HepG2 (cell line): ENCODE measurements around the gene SCAND1. TPM values are rescaled to one million over a fixed set of nuclear protein-coding genes. Genes with fewer than 3 reads are reported as not detected.

Experiments used
- ARID4A ChIP-seq: sonication (generic); formaldehyde crosslinking; IDR thresholded peaks from 2 replicates; pipeline ENCODE4 v1.5.0; 2020; ENCODE audit warnings: mild to moderate bottlenecking, missing genetic modification reagents, borderline replicate concordance
- CBFB ChIP-seq: sonication (generic); formaldehyde crosslinking; IDR thresholded peaks from 2 replicates; pipeline ENCODE4 v1.4.0; 2020; ENCODE audit warnings: missing genetic modification reagents
- CREB3 ChIP-seq: sonication (generic); formaldehyde crosslinking; IDR thresholded peaks from 2 replicates; pipeline ENCODE4 v1.5.0; 2020; ENCODE audit warnings: missing genetic modification reagents
- DMTF1 ChIP-seq: sonication (generic); formaldehyde crosslinking; IDR thresholded peaks from 2 replicates; pipeline ENCODE4 v1.4.0; 2020; ENCODE audit warnings: mild to moderate bottlenecking, missing genetic modification reagents
- ELF1 ChIP-seq: sonication (generic); formaldehyde crosslinking; IDR thresholded peaks from 2 replicates; pipeline ENCODE4 v1.4.0; 2020; ENCODE audit warnings: missing genetic modification reagents
- HNRNPH1 ChIP-seq: fragments of 200-400 bp; formaldehyde crosslinking; optimal IDR thresholded peaks from 2 replicates; pipeline ENCODE3; 2017; ENCODE audit warnings: mild to moderate bottlenecking, low read depth, low read length
- MAFF ChIP-seq: IDR thresholded peaks from 2 replicates; pipeline ENCODE4 v1.6.1; 2011; ENCODE audit warnings: low read depth, low read length, improper control_type of control experiment
- MXI1 ChIP-seq: IDR thresholded peaks from 3 replicates; pipeline ENCODE4 v1.6.1; 2012; ENCODE audit warnings: low read depth, low read length, inconsistent platforms, borderline replicate concordance
- MYC ChIP-seq: sonication (generic); formaldehyde crosslinking; IDR thresholded peaks from 2 replicates; pipeline ENCODE4 v1.9.0; 2021; ENCODE audit warnings: missing genetic modification reagents, borderline replicate concordance
- PHF5A ChIP-seq: IDR thresholded peaks from one replicate; pipeline ENCODE4 v1.6.1; 2018; ENCODE audit warnings: low read depth, missing genetic modification reagents; ENCODE audit not compliant: unreplicated experiment
- TBP ChIP-seq: sonication (generic); formaldehyde crosslinking; IDR thresholded peaks from 2 replicates; pipeline ENCODE4 v1.5.0; 2020; ENCODE audit warnings: missing genetic modification reagents
- TBX3 ChIP-seq: fragments of 450-650 bp; IDR thresholded peaks from 2 replicates; pipeline ENCODE4 v1.6.1; 2017; ENCODE audit warnings: antibody characterized with exemption, mild to moderate bottlenecking, inconsistent platforms, borderline replicate concordance
- TFDP1 ChIP-seq: IDR thresholded peaks from 2 replicates; pipeline ENCODE4 v1.6.1; 2016; ENCODE audit warnings: missing compliant biosample characterization, missing genetic modification reagents, borderline replicate concordance
- TOPORS ChIP-seq: sonication (generic); formaldehyde crosslinking; IDR thresholded peaks from 2 replicates; pipeline ENCODE4 v1.8.0; 2023; ENCODE audit warnings: mild to moderate bottlenecking, missing genetic modification reagents
- ZNF800 ChIP-seq: sonication (generic); formaldehyde crosslinking; IDR thresholded peaks from 2 replicates; pipeline ENCODE4 v1.4.0; 2020; ENCODE audit warnings: missing genetic modification reagents
- ZUFSP ChIP-seq: sonication (generic); formaldehyde crosslinking; IDR thresholded peaks from 2 replicates; pipeline ENCODE4 v1.9.0; 2021; ENCODE audit warnings: missing genetic modification reagents, mild to moderate bottlenecking, borderline replicate concordance
- polyA plus RNA-seq, 8 experiments: library from polyadenylated mRNA; depleted of rRNA in 3 of 8; stranded (reverse) in 7 of 8; unstranded in 1 of 8; fragments of >200 nt; fragmentation: Illumina TruSeq in 4 of 8; extraction: Trizol in 4 of 8; gene quantifications; 2 replicates each; pipeline versions ENCODE4 v1.2.1 to v1.2.3, GENCODE V29; 2011 to 2016; ENCODE audit warnings: low read depth in 4 of 8, missing spikeins in 1 of 8, mixed read lengths in 1 of 8; ENCODE audit not compliant: insufficient read depth in 1 of 8
- total RNA-seq, 5 experiments: library from RNA; depleted of rRNA; stranded (reverse); fragments of >200 nt; fragmentation: Illumina TruSeq; extraction: Trizol; gene quantifications; 2 replicates each; pipeline ENCODE4 v1.2.3, GENCODE V29; 2016; ENCODE audit warnings: low read depth in 1 of 5

SCAND1 gene
- total and polyA plus RNA-seq, 2 of the 13 experiments (the other 11 are each of a cell fraction or from before 2014, with no cell fraction given): 19.3 to 109 TPM

GRCh38 chr20:35954200-35954906 lies at the start of gene SCAND1 (continued):
- TF ChIP-seq CREB3 (CRISPR knock-in tag): no peak
- TF ChIP-seq MYC (CRISPR knock-in tag): peak; percentile 100
- peak; percentile 76; the same call in 1 of the 2 replicates for TF ChIP-seq TBP
- peak; percentile 95 for TF ChIP-seq ZNF800 (CRISPR knock-in tag)
- TF ChIP-seq MXI1: peak; percentile 98
- TF ChIP-seq ARID4A (CRISPR knock-in tag): peak; percentile 97
- TF ChIP-seq MAFF: no peak
- peak; percentile 94 for TF ChIP-seq PHF5A (CRISPR knock-in tag)
- TF ChIP-seq TOPORS (CRISPR knock-in tag): peak; percentile 98
- no peak; the same call in 1 of the 2 replicates for TF ChIP-seq DMTF1
- TF ChIP-seq HNRNPH1: no peak
- TF ChIP-seq TBX3: no peak
- peak; percentile 98 for TF ChIP-seq ELF1 (CRISPR knock-in tag)
- peak; percentile 95 for TF ChIP-seq CBFB (CRISPR knock-in tag)
- TF ChIP-seq ZUFSP: no peak
- TF ChIP-seq TFDP1 (CRISPR knock-in tag): peak; percentile 97
